Activated naive CD8-positive, alpha-beta T cell (primary cell): ENCODE measurements around the gene NFKB2.

ENCODE experiments used
- H3K27ac Mint-ChIP-seq: one replicate; pipeline ENCODE4 v1.8.0; 2021; ENCODE audit warnings: mixed read lengths
- H3K27me3 Mint-ChIP-seq: one replicate; pipeline ENCODE4 v1.8.0; 2021; ENCODE audit warnings: mixed read lengths
- H3K36me3 Mint-ChIP-seq: one replicate; pipeline ENCODE4 v1.8.0; 2021; ENCODE audit warnings: mixed read lengths
- H3K4me1 Mint-ChIP-seq: one replicate; pipeline ENCODE4 v1.8.0; 2021; ENCODE audit warnings: low read depth, mixed read lengths
- H3K4me3 Mint-ChIP-seq: one replicate; pipeline ENCODE4 v1.8.0; 2021; ENCODE audit warnings: mild to moderate bottlenecking, mixed read lengths
- H3K9me3 Mint-ChIP-seq: one replicate; pipeline ENCODE4 v1.8.0; 2021; ENCODE audit warnings: low read depth, mixed read lengths

NFKB2 gene

DNA sequence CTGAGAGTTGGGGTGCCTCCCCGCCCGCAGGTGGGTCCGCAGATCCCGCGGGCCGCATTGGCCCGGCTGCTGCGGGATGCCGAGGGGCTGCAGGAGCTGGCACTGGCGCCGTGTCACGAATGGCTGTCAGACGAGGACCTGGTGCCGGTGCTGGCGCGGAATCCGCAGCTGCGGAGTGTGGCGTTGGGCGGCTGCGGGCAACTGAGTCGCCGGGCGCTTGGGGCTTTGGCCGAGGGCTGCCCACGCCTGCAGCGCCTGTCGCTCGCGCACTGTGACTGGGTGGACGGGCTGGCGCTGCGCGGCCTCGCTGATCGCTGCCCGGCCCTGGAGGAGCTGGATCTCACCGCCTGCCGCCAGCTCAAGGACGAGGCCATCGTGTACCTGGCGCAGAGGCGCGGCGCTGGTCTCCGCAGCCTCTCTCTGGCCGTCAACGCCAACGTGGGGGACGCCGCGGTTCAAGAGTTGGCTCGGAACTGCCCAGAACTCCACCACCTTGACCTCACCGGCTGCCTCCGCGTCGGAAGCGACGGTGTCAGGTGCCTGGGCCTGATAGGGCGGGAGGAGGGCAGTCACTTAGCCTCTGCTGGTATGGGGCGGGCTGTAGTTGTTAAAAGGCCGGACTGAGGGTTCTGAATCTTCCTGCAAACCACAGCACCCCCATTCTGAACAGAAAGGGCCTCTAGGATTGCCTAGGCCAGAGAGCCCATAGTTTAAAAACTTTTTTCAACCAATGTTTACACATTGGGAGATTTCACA, 26.4 kb downstream of the NFKB2 start:
- peaks cover 40% of the 10 kb centered on the region for H3K4me1 Mint-ChIP-seq
- H3K27ac Mint-ChIP-seq: peak overlapping the region; percentile 76
- peaks cover 12% of the 10 kb centered on the region for H3K27me3 Mint-ChIP-seq
- peak overlapping the region; percentile 97 for H3K4me3 Mint-ChIP-seq
- no peaks in the 10 kb centered on the region for H3K36me3 Mint-ChIP-seq
- no peaks in the 10 kb centered on the region for H3K9me3 Mint-ChIP-seq

DNA sequence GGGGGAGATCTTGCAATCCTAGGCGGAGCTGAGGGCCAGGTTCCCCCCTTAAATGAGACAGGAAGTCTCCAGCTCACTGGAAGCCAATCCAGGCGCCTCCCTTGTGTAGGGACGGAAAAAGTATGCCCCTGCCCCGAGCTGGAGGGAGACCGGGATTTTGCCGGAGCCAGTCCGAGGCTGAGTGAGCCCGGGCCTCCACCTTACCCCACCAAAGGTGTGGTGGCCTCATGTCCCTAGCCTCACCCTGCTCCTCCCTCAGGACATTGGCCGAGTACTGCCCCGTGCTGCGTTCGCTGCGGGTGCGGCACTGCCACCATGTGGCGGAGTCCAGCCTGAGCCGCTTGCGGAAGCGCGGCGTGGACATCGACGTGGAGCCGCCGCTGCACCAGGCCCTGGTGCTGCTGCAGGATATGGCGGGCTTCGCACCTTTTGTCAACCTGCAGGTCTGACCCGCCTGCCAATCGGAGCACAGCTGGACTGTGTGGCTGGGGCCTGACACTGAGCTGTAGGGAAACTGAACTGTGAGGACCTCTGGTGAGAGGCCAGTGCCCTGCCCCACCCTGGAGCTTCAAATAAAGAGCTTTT, 27.1 kb downstream of the NFKB2 start:
- Mint-ChIP-seq H3K4me3 (peak overlapping the region; percentile 97), H3K27me3 (peaks cover 6% of the 10 kb centered on the region), H3K27ac (peak overlapping the region; percentile 28), H3K36me3 (no peaks in the 10 kb centered on the region), H3K4me1 (peaks cover 48% of the 10 kb centered on the region), H3K9me3 (no peaks in the 10 kb centered on the region)

- H3K27ac Mint-ChIP-seq: no peak overlapping the region
- no peaks in the 10 kb centered on the region for H3K36me3 Mint-ChIP-seq
- peaks cover 45% of the 10 kb centered on the region for H3K4me1 Mint-ChIP-seq
- no peaks in the 10 kb centered on the region for H3K27me3 Mint-ChIP-seq
- peak overlapping the region; percentile 47 for H3K4me3 Mint-ChIP-seq
- no peaks in the 10 kb centered on the region for H3K9me3 Mint-ChIP-seq
Observed at GRCh38 chr10:102423372-102423968, 28.0 kb downstream of the NFKB2 start.

DNA sequence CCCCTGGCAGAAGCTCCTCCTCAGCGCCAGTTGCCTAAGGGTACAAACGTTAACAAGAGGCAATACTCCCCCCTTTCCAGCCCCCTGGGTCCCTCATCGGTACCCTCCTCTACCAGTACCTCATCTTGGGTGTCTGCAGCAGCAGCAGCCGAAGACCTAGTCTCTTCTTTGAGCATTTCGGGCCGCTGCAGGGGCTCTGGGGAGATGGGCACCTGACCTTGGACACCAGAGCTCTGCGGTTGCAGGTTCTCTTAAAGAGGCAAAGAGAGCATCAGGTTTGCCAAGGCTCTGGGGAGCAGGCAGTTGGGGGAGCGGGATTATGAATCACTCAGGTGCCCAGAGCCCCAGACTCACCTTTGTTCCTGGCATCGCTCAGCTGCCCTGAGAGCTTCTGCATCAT, 28.6 kb downstream of the NFKB2 start:
- Mint-ChIP-seq H3K9me3 (no peaks in the 10 kb centered on the region), H3K27ac (no peak overlapping the region)

DNA sequence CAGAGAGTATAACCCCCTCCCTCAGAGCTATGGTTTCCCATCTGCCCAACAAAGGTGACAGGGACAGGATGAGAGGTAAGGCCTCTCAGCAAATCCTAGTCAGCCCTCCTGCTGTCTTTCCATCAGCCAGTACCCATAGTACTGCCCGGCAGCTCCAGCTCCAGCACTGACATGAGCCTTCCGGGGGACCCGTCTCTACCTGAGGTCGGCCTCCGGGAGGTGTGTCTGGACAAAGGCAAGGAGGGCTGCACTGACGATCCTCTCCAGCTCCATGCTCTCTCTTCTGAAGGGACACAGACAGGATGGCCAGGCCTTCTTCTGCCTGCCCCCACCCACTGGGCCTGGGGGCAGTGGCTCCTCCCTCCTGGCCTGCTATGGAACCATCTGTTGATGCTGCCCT, 29.4 kb downstream of the NFKB2 start:
- Mint-ChIP-seq H3K27me3 (no peaks in the 10 kb centered on the region), H3K36me3 (no peaks in the 10 kb centered on the region), H3K4me1 (peaks cover 35% of the 10 kb centered on the region), H3K27ac (no peak overlapping the region), H3K4me3 (no peak overlapping the region), H3K9me3 (no peaks in the 10 kb centered on the region)

More for the DNA sequence above, 28.6 kb downstream of the NFKB2 start:
- no peak overlapping the region for H3K4me3 Mint-ChIP-seq
- H3K27me3 Mint-ChIP-seq: no peaks in the 10 kb centered on the region
- H3K36me3 Mint-ChIP-seq: no peaks in the 10 kb centered on the region
- peaks cover 41% of the 10 kb centered on the region for H3K4me1 Mint-ChIP-seq

DNA sequence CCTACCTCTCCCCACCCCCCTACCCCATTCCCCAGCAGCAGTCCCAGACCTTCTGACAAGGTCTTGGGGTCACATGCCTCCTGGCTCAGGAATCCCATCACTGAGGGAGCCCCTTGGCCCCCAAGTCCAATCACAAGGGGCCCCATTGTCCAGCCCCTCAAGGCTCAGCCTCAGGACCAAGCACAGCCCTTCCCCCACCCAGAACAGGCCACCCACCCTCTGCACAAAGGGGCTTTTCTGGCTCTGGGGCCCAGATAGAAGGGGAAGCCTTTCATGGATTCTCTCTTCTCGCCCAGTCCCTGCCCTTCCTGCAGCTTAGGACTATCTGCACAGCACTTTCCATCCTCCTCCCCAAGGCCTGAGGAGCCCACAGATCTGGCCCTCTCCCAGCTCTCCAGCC, 29.9 kb downstream of the NFKB2 start:
- Mint-ChIP-seq H3K4me3 (no peak overlapping the region), H3K27ac (no peak overlapping the region), H3K9me3 (no peaks in the 10 kb centered on the region), H3K36me3 (no peaks in the 10 kb centered on the region), H3K4me1 (peaks cover 30% of the 10 kb centered on the region), H3K27me3 (no peaks in the 10 kb centered on the region)

DNA sequence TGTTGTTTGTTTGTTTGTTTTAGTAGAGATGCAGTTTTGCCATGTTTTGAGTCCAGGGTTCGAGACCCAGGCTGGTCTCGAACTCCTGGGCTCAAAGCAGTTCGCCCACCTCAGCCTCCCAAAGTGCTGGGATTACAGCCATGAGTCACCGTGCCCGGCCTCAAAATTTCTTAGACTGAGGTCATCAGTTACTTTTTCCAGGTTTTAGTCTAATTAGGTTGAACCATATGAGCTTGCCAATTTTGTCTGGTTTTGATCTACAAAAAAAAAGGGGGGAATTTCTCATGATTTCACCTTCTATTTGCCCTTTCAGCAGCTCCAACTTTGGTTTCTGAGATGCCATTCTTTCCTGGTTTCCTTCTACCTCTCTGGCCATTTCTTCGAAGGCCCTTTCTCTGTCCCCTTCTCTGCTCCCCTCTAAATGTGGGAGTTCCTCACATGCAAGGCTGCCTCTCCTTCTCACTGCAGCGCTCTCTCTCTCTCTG, 31.3 kb downstream of the NFKB2 start:
- Mint-ChIP-seq H3K27ac (peak overlapping the region; percentile 30), H3K4me3 (no peak overlapping the region), H3K4me1 (peaks cover 29% of the 10 kb centered on the region), H3K9me3 (no peaks in the 10 kb centered on the region), H3K27me3 (no peaks in the 10 kb centered on the region), H3K36me3 (peaks cover 2% of the 10 kb centered on the region)

GRCh38 chr10:102429468-102429867, 34.0 kb downstream of the NFKB2 start:
- Mint-ChIP-seq H3K27me3 (no peaks in the 10 kb centered on the region), H3K9me3 (no peaks in the 10 kb centered on the region), H3K27ac (no peak overlapping the region), H3K4me3 (no peak overlapping the region), H3K4me1 (peaks cover 37% of the 10 kb centered on the region), H3K36me3 (peaks cover 2% of the 10 kb centered on the region)

DNA sequence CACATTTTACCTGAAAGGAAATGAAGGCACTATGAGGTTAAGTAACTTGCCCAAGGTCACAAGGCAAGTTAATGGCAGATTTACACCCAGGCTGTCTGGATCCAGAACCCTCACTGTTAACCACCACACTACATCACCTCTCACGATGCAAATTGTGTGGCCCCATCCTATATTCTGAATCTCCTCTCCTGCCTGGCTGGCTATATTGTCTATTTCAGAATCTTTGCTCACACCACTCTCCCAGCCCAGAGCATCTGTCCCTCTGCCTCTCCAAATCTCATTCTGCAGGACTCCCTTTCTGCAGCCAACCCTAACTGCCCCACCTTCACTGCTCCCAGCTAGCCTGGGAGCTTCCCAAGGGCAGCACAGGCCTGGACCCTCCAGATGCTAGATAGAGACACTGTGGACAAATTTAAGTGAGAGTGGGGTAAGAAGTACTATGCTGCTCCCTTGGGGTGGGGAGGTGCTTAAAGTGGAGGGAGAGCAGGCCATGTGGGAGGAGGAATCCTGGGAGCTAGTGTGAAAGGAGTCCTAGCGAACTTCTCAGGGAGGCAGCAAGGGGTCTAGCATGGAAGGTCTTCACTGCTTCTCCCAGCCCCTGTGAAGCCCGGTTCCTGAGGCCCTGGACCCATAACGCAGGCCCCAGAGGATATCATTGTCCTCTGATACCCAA, 36.1 kb downstream of the NFKB2 start:
- Mint-ChIP-seq H3K9me3 (no peaks in the 10 kb centered on the region), H3K4me1 (peaks cover 53% of the 10 kb centered on the region), H3K4me3 (peak overlapping the region; percentile 93), H3K27me3 (no peaks in the 10 kb centered on the region), H3K36me3 (peaks cover 2% of the 10 kb centered on the region), H3K27ac (peak overlapping the region; percentile 90)

DNA sequence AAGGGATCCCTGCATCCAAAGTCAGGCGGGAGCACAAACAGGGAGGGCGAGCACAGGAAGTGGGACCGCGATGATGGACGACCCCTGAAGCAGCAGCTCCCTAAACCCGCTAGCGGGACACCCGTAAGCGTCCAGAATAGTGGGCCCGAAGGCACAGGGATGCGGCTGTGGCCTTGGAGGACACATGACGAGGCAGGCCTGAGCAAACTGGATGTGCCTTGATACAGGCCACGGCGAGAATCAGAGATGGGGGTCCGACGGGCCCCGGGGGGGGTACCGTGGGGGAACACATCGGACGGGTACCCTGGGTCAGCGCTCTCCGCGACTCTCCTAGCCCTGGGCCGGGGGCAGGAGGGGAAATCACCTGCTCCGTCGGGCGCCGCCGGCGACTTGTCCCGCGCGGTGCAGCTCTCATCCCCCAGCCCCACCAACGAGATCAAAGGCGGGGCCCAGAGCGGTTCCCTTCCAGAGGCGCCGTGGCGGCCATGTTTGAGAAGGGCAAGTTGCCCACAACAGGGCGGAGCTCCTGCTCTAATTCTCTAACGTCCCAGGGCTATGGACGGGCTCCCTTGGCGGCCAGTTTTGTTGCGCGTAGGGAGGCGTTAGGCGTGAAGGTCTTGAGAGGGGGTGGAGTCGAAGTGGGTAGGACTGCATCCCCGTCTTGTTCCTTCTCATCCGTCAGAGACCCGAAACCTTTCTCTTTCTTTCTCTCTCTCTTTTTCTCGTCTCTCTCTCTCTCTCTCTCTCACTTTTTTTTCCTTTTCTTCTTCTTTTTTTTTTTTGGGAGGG, 36.9 kb downstream of the NFKB2 start, which contains the start of gene CUEDC2:
Gene CUEDC2, minus strand, starts transcription at position 413 of the 789 bp plus-strand sequence. CDS start 7,386 bp downstream, outside the sequence.
- Mint-ChIP-seq H3K4me1 (peaks cover 51% of the 10 kb centered on the region), H3K27me3 (no peaks in the 10 kb centered on the region), H3K27ac (peak within 1 kb of the TSS; percentile 90), H3K9me3 (no peaks in the 10 kb centered on the region), H3K36me3 (peaks cover 2% of the 10 kb centered on the region), H3K4me3 (peak within 1 kb of the TSS; percentile 93)

DNA sequence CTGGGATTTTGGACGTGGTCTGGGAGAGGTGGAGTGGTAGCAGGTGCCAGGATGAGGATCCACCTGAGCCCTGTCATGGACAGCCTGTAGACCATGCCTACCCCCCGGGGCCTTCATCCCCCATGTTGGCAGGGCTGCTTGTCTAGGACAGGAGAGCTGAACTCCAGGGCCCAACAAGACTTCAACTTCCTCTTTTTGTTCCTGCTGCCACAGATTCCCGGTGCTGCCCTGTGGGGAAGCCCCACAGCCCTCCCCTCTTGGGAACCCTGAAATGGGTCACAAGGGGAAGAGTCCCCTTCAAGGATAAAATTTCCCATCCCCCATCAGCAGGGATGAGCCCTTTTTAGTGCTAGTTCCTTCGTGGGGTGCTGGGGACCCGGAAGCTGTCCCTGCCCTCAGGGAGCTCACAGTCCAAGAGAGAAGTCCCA, 38.1 kb downstream of the NFKB2 start:
- Mint-ChIP-seq H3K9me3 (no peaks in the 10 kb centered on the region), H3K36me3 (peaks cover 2% of the 10 kb centered on the region), H3K27ac (peak overlapping the region; percentile 90), H3K4me3 (peak overlapping the region; percentile 93), H3K27me3 (no peaks in the 10 kb centered on the region), H3K4me1 (peaks cover 54% of the 10 kb centered on the region)

DNA sequence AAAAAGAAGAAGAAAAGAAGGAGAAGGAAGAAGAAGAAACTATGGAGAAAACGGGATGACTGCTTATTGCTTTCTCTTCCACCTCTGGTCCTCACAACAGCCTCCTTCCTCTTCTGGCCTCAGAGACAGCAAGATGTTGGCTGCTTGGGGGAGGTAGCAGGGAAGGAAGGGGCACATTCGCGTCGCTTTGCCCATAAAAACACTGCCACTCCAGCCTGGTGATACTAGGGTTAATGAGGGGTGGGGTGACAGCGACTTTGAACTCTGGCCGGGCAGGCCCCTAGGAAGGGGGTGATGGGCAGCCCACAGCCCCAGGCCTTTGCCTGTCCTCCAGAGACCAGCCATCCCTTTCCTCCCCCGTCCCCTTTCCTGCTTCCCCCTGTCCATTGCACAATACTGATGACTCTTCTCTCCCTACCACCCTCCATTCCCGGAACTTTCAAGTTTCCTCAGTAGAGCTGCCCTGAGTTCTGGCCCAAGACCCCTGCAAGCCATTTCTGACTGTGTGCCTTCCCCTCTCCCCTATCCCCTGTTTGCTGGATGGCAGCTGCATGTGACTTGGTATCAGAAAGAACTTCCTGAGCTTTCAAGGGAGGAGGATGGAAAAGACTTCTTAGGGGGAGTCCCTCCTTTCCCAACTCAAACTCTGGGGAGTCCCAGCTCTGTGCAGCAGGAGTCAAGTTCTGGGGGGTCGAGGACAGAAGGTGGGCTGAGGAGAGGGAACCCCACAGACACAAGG, 39.1 kb downstream of the NFKB2 start:
- Mint-ChIP-seq H3K36me3 (peaks cover 2% of the 10 kb centered on the region), H3K4me1 (peaks cover 54% of the 10 kb centered on the region), H3K9me3 (no peaks in the 10 kb centered on the region), H3K27me3 (no peaks in the 10 kb centered on the region), H3K27ac (peak overlapping the region; percentile 91), H3K4me3 (peak overlapping the region; percentile 88)

GRCh38 chr10:102435133-102435497, 39.6 kb downstream of the NFKB2 start:
- Mint-ChIP-seq H3K36me3 (peaks cover 2% of the 10 kb centered on the region), H3K9me3 (no peaks in the 10 kb centered on the region), H3K4me3 (peak overlapping the region; percentile 88), H3K4me1 (peaks cover 54% of the 10 kb centered on the region), H3K27me3 (no peaks in the 10 kb centered on the region), H3K27ac (peak overlapping the region; percentile 91)
